Measurements from ENCODE around the gene ELL2.

- TF ChIP-seq, protein P1, sequence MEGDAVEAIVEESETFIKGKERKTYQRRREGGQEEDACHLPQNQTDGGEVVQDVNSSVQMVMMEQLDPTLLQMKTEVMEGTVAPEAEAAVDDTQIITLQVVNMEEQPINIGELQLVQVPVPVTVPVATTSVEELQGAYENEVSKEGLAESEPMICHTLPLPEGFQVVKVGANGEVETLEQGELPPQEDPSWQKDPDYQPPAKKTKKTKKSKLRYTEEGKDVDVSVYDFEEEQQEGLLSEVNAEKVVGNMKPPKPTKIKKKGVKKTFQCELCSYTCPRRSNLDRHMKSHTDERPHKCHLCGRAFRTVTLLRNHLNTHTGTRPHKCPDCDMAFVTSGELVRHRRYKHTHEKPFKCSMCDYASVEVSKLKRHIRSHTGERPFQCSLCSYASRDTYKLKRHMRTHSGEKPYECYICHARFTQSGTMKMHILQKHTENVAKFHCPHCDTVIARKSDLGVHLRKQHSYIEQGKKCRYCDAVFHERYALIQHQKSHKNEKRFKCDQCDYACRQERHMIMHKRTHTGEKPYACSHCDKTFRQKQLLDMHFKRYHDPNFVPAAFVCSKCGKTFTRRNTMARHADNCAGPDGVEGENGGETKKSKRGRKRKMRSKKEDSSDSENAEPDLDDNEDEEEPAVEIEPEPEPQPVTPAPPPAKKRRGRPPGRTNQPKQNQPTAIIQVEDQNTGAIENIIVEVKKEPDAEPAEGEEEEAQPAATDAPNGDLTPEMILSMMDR (IDR thresholded peaks at IDR 0.05): no peak
- TF ChIP-seq POLR2A (IDR thresholded peaks at IDR 0.05): no peak
Observed at GRCh38 chr5:95956021-95956899, 5.4 kb downstream of the ELL2 start.
